Measurements from ENCODE around the gene ZG16B.

The ZG16B gene

GRCh38 chr16:2871926-2872325, 41.8 kb downstream of the ZG16B start:
- DNase-seq: no peak

DNA sequence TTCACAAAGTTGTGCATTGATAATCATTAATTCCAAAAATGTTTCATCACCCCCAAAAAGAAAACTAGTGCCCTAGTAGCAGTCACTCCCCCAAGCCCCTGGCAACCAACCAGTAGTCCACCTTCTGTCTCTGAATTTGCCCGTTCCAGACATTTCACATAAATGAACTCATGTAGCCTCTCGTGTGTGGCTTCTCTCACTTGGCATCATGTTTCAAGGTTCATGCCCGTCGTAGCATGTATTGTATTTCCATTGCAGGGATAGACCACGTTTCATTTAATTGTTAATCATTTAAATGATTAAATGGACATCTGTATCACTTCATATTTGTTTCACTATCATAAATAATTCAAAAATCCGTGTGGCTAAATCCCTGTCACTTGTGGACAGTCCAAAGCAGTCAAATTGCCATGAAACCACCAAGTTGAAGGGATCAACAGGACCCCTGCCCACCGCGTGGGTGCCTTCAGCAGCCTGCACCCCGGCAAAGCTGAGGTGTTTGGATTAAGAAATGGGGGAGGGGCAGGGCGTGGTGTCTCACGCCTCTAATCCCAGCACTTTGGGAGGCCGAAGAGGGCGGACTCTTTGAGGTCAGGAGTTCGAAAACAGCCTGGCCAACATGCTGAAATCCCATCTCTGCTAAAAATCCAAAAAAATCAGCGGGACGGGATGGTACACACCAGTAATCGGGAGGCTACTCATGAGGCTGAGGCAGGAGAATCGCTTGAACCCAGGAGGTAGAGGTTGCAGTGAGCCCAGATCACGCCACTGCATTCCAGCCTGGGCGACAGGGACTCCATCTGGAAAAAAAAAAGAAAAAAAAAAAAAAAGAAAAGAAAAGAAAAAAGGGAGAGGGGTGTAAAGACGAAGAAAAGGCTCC, 44.2 kb downstream of the ZG16B start:
- DNase-seq: peak; percentile 43

- peak; percentile 85 for DNase-seq
These were observed 44.8 kb downstream of the ZG16B start for GRCh38 chr16:2874912-2875362.

- no peak for DNase-seq
These were observed 49.9 kb downstream of the ZG16B start for GRCh38 chr16:2879854-2880508.

Measured in NCI-H82 (cell line).